Naive thymus-derived CD4-positive, alpha-beta T cell (primary cell): ENCODE data around the gene HYI. TPM values are rescaled to one million over a fixed set of nuclear protein-coding genes. Genes with fewer than 3 reads are reported as not detected.
"Not testable (repeated sequence)": the region's sequence is repeated elsewhere in the genome, so short reads cannot be mapped to it uniquely, and the experiment has no call there.

ENCODE experiments used
- ATAC-seq: fragments of 150-1000 bp; cut with Tn5 transposase; 2 replicates; pipeline ENCODE4 v1.10.0; 2021; ENCODE audit warnings: mild to moderate bottlenecking, moderate library complexity
- CTCF ChIA-PET: fragments of 350-600 bp; sonication (Branson Sonifier 250); formaldehyde crosslinking; loops from one replicate; lab custom pipeline; 2021; ENCODE audit warnings: antibody characterized with exemption; lab: Charles Lee
- POLR2A ChIA-PET: fragments of 350-600 bp; sonication (Branson Sonifier 250); formaldehyde crosslinking; loops from one replicate; lab custom pipeline; 2021; ENCODE audit warnings: antibody characterized with exemption, inconsistent platforms; lab: Charles Lee
- DNase-seq, 9 donors: peaks; one replicate each; pipeline versions ENCODE4 v3.0.0 to v3.0.0-alpha.2; 2020 to 2022; ENCODE audit warnings: mixed read lengths in 1 of 9
- H3K27ac ChIP-seq: one replicate; pipeline ENCODE4 v1.7.0; 2013; ENCODE audit warnings: mild to moderate bottlenecking, low read depth, low read length, moderate library complexity
- H3K27me3 ChIP-seq, 2 donors: one replicate each; pipeline ENCODE4 v1.7.0; 2013; ENCODE audit warnings: low read length in 2 of 2, mild to moderate bottlenecking in 2 of 2, moderate library complexity in 2 of 2; ENCODE audit not compliant: control insufficient read depth in 2 of 2, insufficient read depth in 2 of 2
- H3K36me3 ChIP-seq, 3 experiments: 1 replicate in 2 of 3; 2 replicates in 1 of 3; pipeline ENCODE4 v1.7.0; 2013; ENCODE audit warnings: low read length in 3 of 3, mild to moderate bottlenecking in 3 of 3, moderate library complexity in 1 of 3; ENCODE audit not compliant: insufficient read depth in 3 of 3, control insufficient read depth in 2 of 3
- H3K4me1 ChIP-seq, 2 donors: one replicate each; pipeline ENCODE4 v1.7.0; 2013; ENCODE audit warnings: low read length in 2 of 2, mild to moderate bottlenecking in 2 of 2, moderate library complexity in 1 of 2; ENCODE audit not compliant: control insufficient read depth in 2 of 2, insufficient read depth in 2 of 2
- H3K4me3 ChIP-seq: 2 replicates; pipeline ENCODE4 v1.7.0; 2013; ENCODE audit warnings: mild to moderate bottlenecking, low read length
- H3K9me3 ChIP-seq, 3 experiments: 1 replicate in 2 of 3; 2 replicates in 1 of 3; pipeline ENCODE4 v1.7.0; 2013; ENCODE audit warnings: low read length in 3 of 3; ENCODE audit not compliant: control insufficient read depth in 2 of 3
- H3K27ac Mint-ChIP-seq, 9 donors: one replicate each; pipeline ENCODE4 v1.8.0; 2020 to 2022; ENCODE audit warnings: mixed read lengths in 9 of 9, mild to moderate bottlenecking in 8 of 9, moderate library complexity in 5 of 9, inconsistent platforms in 2 of 9
- H3K27me3 Mint-ChIP-seq, 5 donors: one replicate each; pipeline ENCODE4 v1.8.0; 2021 to 2022; ENCODE audit warnings: mixed read lengths in 5 of 5, mild to moderate bottlenecking in 1 of 5
- H3K36me3 Mint-ChIP-seq, 5 donors: one replicate each; pipeline ENCODE4 v1.8.0; 2020 to 2022; ENCODE audit warnings: mixed read lengths in 5 of 5, mild to moderate bottlenecking in 3 of 5, inconsistent platforms in 1 of 5
- H3K4me1 Mint-ChIP-seq, 7 donors: one replicate each; pipeline ENCODE4 v1.8.0; 2020 to 2022; ENCODE audit warnings: mixed read lengths in 7 of 7, mild to moderate bottlenecking in 3 of 7, inconsistent platforms in 1 of 7
- H3K4me3 Mint-ChIP-seq, 10 donors: one replicate each; pipeline ENCODE4 v1.8.0; 2020 to 2022; ENCODE audit warnings: mild to moderate bottlenecking in 10 of 10, mixed read lengths in 10 of 10, moderate library complexity in 6 of 10, inconsistent platforms in 2 of 10
- H3K9me3 Mint-ChIP-seq, 11 donors: one replicate each; pipeline ENCODE4 v1.8.0; 2020 to 2022; ENCODE audit warnings: mixed read lengths in 11 of 11, mild to moderate bottlenecking in 4 of 11, inconsistent platforms in 1 of 11, moderate library complexity in 1 of 11
- intact Hi-C, 2 donors: fragments of 100-400 bp; cut with micrococcal nuclease; formaldehyde crosslinking; loops; one replicate each; pipeline ENCODE4 v1.15.1; 2023
- polyA plus RNA-seq, 2 donors: library from polyadenylated mRNA; unstranded; fragments of 300-500 nt; fragmentation: Illumina TruSeq; gene quantifications; one replicate each; pipeline ENCODE4 v1.2.3, GENCODE V29; 2021
- total RNA-seq, 6 experiments: library from RNA in 5 of 6; stranded (reverse) in 5 of 6; gene quantifications; 1 replicate in 5 of 6; 2 replicates in 1 of 6; pipeline ENCODE4 v1.2.3 and lab custom pipeline; 2021 to 2026

Gene HYI
- total and polyA plus RNA-seq, 7 experiments from 2014 or later, result 4.4 to 29.3 (median 22.3) TPM

- intact Hi-C loops, H3K4me1 ChIP-seq, H3K4me3 ChIP-seq, H3K9me3 Mint-ChIP-seq, H3K4me3 Mint-ChIP-seq, H3K36me3 ChIP-seq, DNase-seq, CTCF ChIA-PET, H3K27ac Mint-ChIP-seq, ATAC-seq, H3K27ac ChIP-seq, POLR2A ChIA-PET, H3K4me1 Mint-ChIP-seq, H3K36me3 Mint-ChIP-seq, H3K9me3 ChIP-seq, H3K27me3 ChIP-seq: not testable (repeated sequence)
- H3K27me3 Mint-ChIP-seq, result peaks cover 0 to 40% (median 11%) of the 10 kb centered on the region in 5 donors
These were observed 22.1 kb upstream of the HYI start for GRCh38 chr1:43475611-43476401.

GRCh38 chr1:43473463-43473862 is 19.7 kb upstream of the HYI start:
- POLR2A ChIA-PET, result no interaction called here
- intact Hi-C loops, result no loop called here
- no peak overlapping the region for H3K27ac Mint-ChIP-seq

GRCh38 chr1:43472463-43473151 is 18.9 kb upstream of the HYI start:
- H3K27me3 Mint-ChIP-seq, result peaks cover 0 to 25% (median 6%) of the 10 kb centered on the region in 5 donors
- H3K4me1 ChIP-seq, intact Hi-C loops, H3K27me3 ChIP-seq, CTCF ChIA-PET, H3K36me3 ChIP-seq, DNase-seq, H3K27ac ChIP-seq, POLR2A ChIA-PET, H3K36me3 Mint-ChIP-seq, H3K4me3 Mint-ChIP-seq, H3K9me3 ChIP-seq, H3K9me3 Mint-ChIP-seq, H3K4me3 ChIP-seq, H3K27ac Mint-ChIP-seq, ATAC-seq, H3K4me1 Mint-ChIP-seq: not testable (repeated sequence)

More at GRCh38 chr1:43473463-43473862, 19.7 kb upstream of the HYI start:
- Mint-ChIP-seq H3K9me3 (no peaks in the 10 kb centered on the region), H3K4me1 (no peaks in the 10 kb centered on the region), H3K36me3 (no peaks in the 10 kb centered on the region), H3K27me3 (peaks cover 0 to 27% (median 6%) of the 10 kb centered on the region in 5 donors), H3K4me3 (no peak overlapping the region)
- no peaks in the 10 kb centered on the region for H3K9me3 ChIP-seq
- CTCF ChIA-PET, result no interaction called here
- no peaks in the 10 kb centered on the region for H3K27me3 ChIP-seq
- no peak for ATAC-seq
- no peaks in the 10 kb centered on the region for H3K36me3 ChIP-seq
- DNase-seq, result no peak
- H3K27ac ChIP-seq, result no peak overlapping the region
- no peak overlapping the region for H3K4me3 ChIP-seq
- H3K4me1 ChIP-seq, result no peaks in the 10 kb centered on the region

GRCh38 chr1:43472087-43472462 is 18.3 kb upstream of the HYI start:
- H3K27me3 Mint-ChIP-seq, result peaks cover 0 to 19% (median 6%) of the 10 kb centered on the region in 5 donors
- ATAC-seq (no peak), DNase-seq (no peak)
- ChIA-PET CTCF (no interaction called here), POLR2A (no interaction called here)
- H3K4me1 Mint-ChIP-seq, result no peaks in the 10 kb centered on the region
- H3K9me3 Mint-ChIP-seq, result no peaks in the 10 kb centered on the region
- H3K36me3 ChIP-seq, result no peaks in the 10 kb centered on the region
- H3K9me3 ChIP-seq, result no peaks in the 10 kb centered on the region
- H3K4me3 Mint-ChIP-seq, result no peak overlapping the region
- intact Hi-C loops, result no loop called here
- no peaks in the 10 kb centered on the region for H3K4me1 ChIP-seq
- no peak overlapping the region for H3K4me3 ChIP-seq
- H3K36me3 Mint-ChIP-seq, result no peaks in the 10 kb centered on the region
- H3K27ac Mint-ChIP-seq, result no peak overlapping the region
- no peaks in the 10 kb centered on the region for H3K27me3 ChIP-seq
- no peak overlapping the region for H3K27ac ChIP-seq

- no peak for ATAC-seq
- ChIA-PET POLR2A (no interaction called here), CTCF (no interaction called here)
- DNase-seq, result no peak
- Histone ChIP-seq H3K27ac (no peak overlapping the region), H3K9me3 (no peaks in the 10 kb centered on the region), H3K4me3 (no peak overlapping the region), H3K4me1 (no peaks in the 10 kb centered on the region), H3K36me3 (no peaks in the 10 kb centered on the region), H3K27me3 (no peaks in the 10 kb centered on the region)
- Mint-ChIP-seq H3K4me1 (peaks cover 0 to 8% (median 5%) of the 10 kb centered on the region in 7 donors), H3K27ac (no peak overlapping the region), H3K36me3 (no peaks in the 10 kb centered on the region), H3K27me3 (peaks cover 0 to 5% (median 0%) of the 10 kb centered on the region in 5 donors), H3K4me3 (no peak overlapping the region), H3K9me3 (no peaks in the 10 kb centered on the region)
- intact Hi-C loops, result no loop called here
These were observed 16.2 kb upstream of the HYI start for GRCh38 chr1:43469932-43470331.

GRCh38 chr1:43468414-43468813 is 14.7 kb upstream of the HYI start:
- no peaks in the 10 kb centered on the region for H3K36me3 Mint-ChIP-seq
- peaks cover 0 to 8% (median 5%) of the 10 kb centered on the region in 7 donors for H3K4me1 Mint-ChIP-seq
- no peaks in the 10 kb centered on the region for H3K4me1 ChIP-seq
- H3K9me3 Mint-ChIP-seq, result no peaks in the 10 kb centered on the region
- H3K4me3 Mint-ChIP-seq, result no peak overlapping the region
- no peak overlapping the region for H3K27ac Mint-ChIP-seq
- H3K9me3 ChIP-seq, result no peaks in the 10 kb centered on the region
- intact Hi-C loops, result no loop called here
- no peak for ATAC-seq
- no peaks in the 10 kb centered on the region for H3K27me3 ChIP-seq
- H3K36me3 ChIP-seq, result no peaks in the 10 kb centered on the region
- H3K27me3 Mint-ChIP-seq, result peaks cover 0 to 3% (median 0%) of the 10 kb centered on the region in 5 donors
- H3K4me3 ChIP-seq, result no peak overlapping the region
- no peak for DNase-seq
- CTCF ChIA-PET, result no interaction called here
- H3K27ac ChIP-seq, result no peak overlapping the region
- POLR2A ChIA-PET, result no interaction called here
